Measurements from ENCODE around the gene PGAM2.
"Not testable (repeated sequence)": the region's sequence is repeated elsewhere in the genome, so short reads cannot be mapped to it uniquely, and the experiment has no call there.

PGAM2 gene

DNA sequence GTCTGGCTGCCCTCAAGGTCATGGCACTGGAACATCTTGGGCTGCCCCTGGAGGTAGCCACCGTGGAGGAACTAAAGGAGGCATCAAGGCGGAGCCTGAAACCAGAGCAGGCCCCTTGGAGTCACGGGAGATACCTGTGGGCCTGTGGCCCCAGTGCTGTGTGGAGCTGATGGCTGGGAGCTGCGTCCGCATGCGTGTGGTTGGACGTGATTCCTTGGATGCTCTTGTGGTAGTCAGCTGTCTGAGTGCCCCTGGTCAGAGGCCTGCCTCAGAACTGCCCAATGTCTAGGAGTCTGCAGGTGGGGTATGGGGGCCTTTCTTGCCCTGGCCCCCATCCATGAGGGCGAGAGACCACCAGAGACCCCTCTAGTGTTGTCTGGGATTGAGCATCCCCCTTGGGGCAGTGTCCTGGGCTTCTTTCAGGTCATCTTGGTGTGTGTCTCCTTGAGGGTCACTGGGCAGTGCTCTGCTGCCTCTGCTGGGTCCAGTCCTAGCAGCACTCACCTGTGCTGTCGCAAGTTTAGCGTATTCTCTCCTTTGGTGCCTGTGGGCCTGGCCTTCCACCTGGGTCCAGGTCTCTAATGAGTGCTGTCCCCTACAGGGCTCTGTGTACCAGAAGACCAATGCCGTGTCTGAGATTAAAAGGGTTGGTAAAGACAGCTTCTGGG lies 8.1 kb downstream of the PGAM2 start:
- Mint-ChIP-seq H3K27ac (no peak overlapping the region), H3K4me1 (peaks cover 25% of the 10 kb centered on the region), H3K36me3 (peaks cover 14% of the 10 kb centered on the region), H3K27me3 (no peaks in the 10 kb centered on the region), H3K4me3 (no peak overlapping the region), H3K9me3 (no peaks in the 10 kb centered on the region)

DNA sequence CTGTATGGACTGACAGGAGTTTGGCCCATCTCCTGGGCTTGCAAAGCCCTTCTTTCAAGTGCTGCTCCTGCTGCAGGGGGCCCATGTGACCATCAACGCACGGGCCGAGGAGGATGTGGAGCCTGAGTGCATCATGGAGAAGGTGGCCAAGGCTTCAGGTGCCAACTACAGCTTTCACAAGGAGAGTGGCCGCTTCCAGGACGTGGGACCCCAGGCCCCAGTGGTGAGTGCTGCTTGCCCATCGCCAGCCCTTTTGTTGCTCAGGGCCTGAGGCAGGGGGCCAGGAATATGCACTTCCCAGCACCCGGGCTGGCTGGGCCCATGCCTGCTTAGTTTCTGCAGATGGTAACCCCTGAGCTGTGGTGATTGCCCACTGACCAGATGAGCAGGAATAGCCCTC lies 8.7 kb downstream of the PGAM2 start:
- Mint-ChIP-seq H3K36me3 (peaks cover 17% of the 10 kb centered on the region), H3K9me3 (no peaks in the 10 kb centered on the region), H3K27ac (no peak overlapping the region), H3K4me3 (no peak overlapping the region), H3K4me1 (peaks cover 31% of the 10 kb centered on the region), H3K27me3 (no peaks in the 10 kb centered on the region)

DNA sequence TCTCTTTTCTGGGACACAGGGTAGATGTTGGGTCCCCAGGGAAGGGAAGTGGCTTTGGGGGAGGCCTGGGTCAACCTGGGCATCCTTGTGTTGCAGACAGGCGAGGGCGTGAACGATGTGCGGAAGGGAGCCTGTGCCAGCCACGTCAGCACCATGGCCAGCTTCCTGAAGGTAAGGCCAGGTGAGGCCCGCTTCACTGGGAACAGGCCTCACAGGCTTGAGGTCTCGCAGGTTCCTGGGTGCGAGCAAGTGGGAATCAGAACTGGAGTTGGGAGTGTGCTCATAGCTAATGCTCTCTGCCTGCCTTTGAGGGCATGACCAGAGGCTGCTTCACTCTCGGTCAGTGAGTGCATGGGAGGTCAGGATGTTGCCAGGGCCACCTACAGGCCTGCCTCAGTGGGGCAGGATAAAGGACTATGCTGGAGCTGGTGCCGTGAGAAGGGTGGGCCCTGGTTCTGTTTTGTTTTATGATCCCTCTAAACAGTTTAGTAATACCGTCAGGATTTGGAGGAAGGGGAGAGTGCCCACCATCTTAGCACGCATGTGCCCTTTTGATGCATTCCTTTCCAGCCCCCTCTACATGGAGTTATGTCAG lies 12.5 kb downstream of the PGAM2 start:
- H3K36me3 Mint-ChIP-seq = peaks cover 17% of the 10 kb centered on the region
- no peaks in the 10 kb centered on the region for H3K9me3 Mint-ChIP-seq
- peak overlapping the region; percentile 46 for H3K27ac Mint-ChIP-seq
- no peaks in the 10 kb centered on the region for H3K27me3 Mint-ChIP-seq
- no peak overlapping the region for H3K4me3 Mint-ChIP-seq
- H3K4me1 Mint-ChIP-seq = peaks cover 67% of the 10 kb centered on the region

DNA sequence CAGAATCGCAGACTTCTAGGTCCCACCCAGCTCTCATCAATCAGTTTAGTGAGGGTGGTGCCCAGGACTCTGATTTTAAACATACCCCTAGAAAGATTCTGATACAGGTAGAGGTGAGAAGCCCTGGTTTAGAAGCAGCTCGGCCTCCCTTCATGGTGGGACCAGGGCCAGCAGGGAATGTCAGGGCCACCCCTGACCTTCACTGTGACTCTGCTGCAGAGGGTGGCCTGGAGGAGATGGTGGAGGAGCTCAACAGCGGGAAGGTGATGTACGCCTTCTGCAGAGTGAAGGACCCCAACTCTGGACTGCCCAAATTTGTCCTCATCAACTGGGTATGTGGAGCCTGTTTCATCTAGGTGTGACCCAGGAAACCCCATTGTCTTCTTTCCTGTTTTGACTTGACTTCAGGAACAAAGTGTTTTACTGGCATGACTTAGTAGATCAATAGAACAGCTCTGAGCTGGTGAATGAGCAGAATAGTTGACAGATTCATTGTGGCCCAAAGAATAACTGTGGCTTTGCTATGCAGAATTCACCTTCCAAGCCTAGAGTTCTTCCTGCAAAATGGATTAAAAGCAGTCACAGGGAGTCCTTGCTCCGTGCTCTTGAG lies 13.7 kb downstream of the PGAM2 start:
- Mint-ChIP-seq H3K4me1 (peaks cover 78% of the 10 kb centered on the region), H3K4me3 (peak overlapping the region; percentile 33), H3K9me3 (no peaks in the 10 kb centered on the region), H3K27me3 (no peaks in the 10 kb centered on the region), H3K27ac (peak overlapping the region; percentile 30), H3K36me3 (peaks cover 14% of the 10 kb centered on the region)

DNA sequence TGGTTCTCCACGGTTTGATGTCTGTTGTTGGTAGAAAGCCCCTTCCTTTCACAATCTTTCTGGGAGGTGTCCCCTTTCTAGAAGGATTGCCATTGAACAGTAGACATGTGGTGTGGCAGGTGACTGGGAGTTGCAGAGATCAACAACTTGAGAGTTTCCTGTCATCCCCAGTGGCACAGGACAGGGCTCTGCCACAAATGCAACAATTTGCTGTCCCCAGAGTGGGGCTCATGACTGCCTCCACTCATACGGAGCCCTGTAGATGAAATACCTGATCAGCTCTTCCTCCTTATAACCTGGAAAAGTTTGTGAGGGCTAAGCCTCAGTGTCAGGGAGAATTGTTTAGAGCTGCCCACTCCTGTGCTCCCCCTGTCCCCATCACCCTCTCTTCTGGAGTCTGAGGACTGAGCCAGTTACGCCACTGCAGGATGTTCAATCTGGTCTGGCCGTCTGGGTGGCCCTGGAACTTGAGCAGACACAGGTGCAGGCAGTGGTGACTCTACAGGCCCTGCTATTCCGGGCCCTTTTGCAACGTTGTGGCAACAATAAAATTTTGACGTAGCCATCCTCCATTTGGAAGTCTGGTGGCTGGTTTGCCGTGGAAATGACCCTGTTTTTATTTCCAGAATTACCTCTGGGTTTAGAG lies 14.3 kb downstream of the PGAM2 start:
- no peaks in the 10 kb centered on the region for H3K27me3 Mint-ChIP-seq
- no peaks in the 10 kb centered on the region for H3K9me3 Mint-ChIP-seq
- peak overlapping the region; percentile 36 for H3K4me3 Mint-ChIP-seq
- peaks cover 81% of the 10 kb centered on the region for H3K4me1 Mint-ChIP-seq
- H3K27ac Mint-ChIP-seq = peak overlapping the region; percentile 30
- peaks cover 11% of the 10 kb centered on the region for H3K36me3 Mint-ChIP-seq

DNA sequence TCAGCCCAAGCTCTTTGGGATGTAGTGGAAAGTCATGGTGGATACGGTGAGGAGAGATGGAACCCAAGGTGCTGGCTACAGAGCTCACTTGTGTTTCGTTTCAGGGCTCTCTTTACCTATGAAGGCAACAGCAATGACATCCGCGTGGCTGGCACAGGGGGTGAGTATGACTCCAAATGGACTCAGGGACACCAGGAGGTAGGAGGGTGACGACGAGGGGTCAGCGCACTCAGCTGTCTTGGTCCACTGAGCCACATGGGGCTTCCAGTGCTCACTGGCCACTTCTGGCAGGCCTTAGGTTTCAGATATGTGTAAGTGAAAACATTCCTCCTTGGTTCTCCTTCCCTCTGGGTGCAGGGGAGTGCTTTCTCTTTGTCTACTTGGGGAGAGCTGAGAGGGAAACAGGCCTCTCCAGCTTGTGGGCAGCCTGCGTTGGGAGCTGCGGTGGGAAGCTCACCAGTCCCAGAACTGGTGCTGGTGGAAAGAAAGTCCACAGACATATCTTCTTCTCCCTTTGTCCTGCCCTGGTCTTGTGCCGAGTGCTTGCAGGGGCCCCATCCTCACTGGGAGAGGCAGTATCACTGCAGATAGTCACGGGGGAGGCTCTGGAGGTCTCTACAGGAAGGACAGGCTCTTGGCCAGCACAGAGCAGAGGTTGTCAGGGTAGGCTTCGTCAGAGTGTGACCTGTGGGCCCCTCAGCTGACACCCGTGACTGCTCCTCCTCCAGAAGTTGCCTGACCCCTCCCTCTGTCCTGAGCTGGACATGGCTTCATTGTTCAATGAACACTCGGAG lies 15.0 kb downstream of the PGAM2 start:
- no peak overlapping the region for H3K27ac Mint-ChIP-seq
- peaks cover 81% of the 10 kb centered on the region for H3K4me1 Mint-ChIP-seq
- peak overlapping the region; percentile 23 for H3K4me3 Mint-ChIP-seq
- no peaks in the 10 kb centered on the region for H3K9me3 Mint-ChIP-seq
- peaks cover 10% of the 10 kb centered on the region for H3K36me3 Mint-ChIP-seq
- no peaks in the 10 kb centered on the region for H3K27me3 Mint-ChIP-seq

DNA sequence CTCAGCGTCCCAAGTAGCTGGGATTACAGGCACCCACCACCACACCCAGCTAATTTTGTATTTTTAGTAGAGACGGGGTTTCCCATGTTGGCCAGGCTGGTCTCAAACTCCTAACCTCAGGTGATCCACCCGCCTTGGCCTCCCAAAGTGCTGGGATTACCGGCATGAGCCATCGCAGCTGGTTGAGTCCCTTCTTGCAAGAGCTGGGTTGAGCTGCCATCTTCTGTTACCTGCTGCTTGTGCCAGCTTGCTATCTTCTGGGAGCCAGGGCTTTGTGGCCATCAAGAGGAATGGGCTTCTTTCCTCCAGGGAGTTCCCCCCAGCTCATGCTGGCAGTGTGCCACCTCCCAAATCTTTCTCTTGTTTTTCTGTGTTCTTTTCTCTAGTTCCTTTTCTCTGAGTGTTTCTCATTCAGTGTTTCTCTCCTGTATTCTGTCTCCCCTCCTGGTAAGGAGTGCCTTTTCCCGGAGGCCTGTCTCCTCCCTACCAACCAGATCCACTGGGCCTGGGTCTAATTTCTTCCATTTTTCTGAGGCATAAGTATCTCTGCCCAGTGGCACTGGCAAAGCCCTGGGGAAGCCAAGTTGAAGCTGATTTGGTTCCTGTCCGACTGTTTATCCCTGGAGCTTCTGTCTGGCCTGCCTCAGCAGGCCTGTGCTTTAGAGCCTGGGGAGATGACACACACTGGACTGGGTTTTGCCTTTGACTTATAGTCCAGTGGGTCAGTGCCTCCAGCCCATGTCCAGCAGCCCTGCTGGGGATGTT lies 17.2 kb downstream of the PGAM2 start:
- Mint-ChIP-seq H3K36me3 (peaks cover 7% of the 10 kb centered on the region), H3K27me3 (no peaks in the 10 kb centered on the region), H3K9me3 (no peaks in the 10 kb centered on the region), H3K4me3 (peak overlapping the region; percentile 67), H3K4me1 (peaks cover 79% of the 10 kb centered on the region), H3K27ac (peak overlapping the region; percentile 94)

DNA sequence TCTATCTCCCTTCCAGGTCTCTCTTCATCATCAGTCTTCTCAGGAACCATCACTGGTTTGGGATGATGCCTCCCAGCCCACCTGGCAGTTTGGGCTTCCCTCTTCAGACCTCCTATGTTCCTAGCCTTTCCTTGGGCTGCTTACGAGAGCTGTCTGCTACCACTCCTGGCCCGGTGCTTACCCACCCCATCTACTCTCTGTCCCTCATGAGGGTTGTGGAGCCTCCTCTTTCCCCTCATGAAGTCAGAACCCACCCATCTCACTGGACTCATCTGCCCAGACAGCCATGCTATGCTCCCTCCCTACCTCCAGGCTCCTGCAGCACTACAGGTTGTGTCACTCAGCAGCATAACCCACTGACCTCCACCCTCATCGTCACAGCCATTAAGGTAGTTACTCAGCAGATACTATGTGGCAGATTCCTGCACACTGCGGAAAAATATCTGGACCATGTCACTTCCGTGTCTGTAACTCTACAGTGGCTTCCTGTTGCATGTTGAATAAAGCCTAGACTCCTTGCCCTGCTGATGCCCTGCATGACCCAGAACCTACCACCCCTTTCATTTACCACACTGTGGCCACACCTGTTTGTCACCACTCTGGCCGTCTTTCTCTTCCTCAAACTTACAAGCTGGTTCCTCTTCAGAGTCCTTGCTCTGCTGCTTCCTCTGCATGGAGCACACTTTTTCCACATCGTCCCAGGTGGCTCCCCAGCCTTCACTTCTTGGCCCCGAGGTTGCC lies 18.9 kb downstream of the PGAM2 start:
- Mint-ChIP-seq H3K27ac (peak overlapping the region; percentile 61), H3K4me3 (peak overlapping the region; percentile 91), H3K4me1 (peaks cover 64% of the 10 kb centered on the region), H3K36me3 (peaks cover 3% of the 10 kb centered on the region), H3K27me3 (no peaks in the 10 kb centered on the region), H3K9me3 (no peaks in the 10 kb centered on the region)

DNA sequence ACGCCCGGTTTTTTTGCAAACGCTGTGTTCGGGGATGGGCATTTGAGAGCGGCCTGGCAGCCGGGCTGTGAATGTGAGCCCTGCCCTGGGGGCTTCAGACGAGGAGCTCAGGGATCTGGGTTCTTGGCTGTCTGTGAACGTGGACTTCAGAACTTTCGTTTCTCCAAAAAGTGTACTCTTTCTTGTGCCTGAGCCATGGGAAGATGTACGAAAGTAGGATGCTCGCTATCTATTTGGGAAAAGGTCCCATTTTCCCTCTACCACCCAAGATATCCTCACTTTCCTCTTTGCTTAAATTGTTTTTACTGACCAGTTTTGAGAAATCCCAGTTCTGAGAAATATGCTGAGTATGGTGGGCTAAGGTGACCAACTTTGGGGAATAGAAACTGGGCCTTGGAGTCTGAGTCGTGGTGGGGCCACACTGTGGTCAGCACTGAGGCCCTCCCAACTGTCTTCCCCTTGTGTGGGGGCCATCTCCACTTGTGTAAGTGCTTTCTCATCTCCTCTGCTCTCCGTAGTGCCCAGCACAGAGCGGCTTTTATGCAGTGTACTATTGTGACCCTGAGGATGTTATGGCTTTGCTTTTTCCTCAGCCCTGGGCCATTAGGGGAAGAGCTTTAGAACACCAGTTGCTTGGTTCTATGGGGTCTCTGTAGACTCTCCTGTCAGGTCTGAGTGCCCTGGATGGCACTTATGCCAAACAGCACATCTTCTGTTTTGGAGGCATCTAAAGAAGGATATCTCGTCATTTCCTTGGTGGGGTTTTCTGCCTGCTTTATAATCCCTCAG lies 19.9 kb downstream of the PGAM2 start:
- H3K27me3 Mint-ChIP-seq = no peaks in the 10 kb centered on the region
- H3K4me3 Mint-ChIP-seq = peak overlapping the region; percentile 91
- peak overlapping the region; percentile 61 for H3K27ac Mint-ChIP-seq
- H3K4me1 Mint-ChIP-seq = peaks cover 57% of the 10 kb centered on the region
- no peaks in the 10 kb centered on the region for H3K9me3 Mint-ChIP-seq
- peaks cover 3% of the 10 kb centered on the region for H3K36me3 Mint-ChIP-seq

DNA sequence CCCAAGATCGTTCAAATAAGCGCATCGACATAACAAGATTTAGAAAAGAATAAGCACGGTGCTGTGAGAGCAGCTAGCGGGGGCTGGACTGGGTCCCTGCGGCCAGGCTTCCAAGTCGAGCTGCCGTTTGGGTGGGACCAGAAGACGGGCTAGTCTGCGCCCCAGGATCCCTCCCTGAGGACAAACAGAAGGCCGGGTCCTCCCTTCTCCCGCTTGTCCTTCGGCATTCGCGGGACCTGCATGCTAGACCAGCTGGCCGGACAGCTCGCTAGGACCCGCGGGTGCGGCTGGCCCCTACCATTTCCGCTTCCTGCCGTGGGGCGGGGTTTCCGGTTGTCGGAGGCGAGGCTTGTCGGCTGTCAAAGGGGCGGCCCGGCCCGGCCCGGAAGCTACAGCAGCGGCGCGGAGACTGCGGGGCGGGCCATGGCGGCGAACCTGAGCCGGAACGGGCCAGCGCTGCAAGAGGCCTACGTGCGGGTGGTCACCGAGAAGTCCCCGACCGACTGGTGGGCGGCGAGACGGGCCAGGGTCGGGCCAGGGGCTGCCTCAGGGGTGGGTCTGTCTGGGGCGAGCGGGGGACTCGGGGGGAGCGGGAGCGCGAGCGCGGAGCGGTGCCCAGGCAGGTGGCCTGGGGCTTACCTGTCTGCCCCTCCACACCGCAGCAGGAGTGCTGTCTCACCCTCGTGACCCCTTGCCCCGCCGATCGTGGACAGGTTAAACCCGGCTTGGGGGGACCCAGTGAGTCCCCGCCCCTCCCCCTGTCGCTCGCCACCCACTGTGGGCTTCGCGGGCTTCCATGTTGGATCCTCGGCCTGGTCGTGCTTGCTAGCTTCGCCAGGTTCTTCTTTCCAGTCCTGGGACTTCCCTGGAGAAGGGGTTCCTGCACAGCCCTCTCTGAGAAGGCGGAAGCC lies 20.8 kb downstream of the PGAM2 start, which contains the start of gene DBNL:
Gene DBNL (plus strand): TSS at position 388 of the 911 bp plus-strand sequence. CDS start 36 bp downstream, at position 424.
- no peaks in the 10 kb centered on the region for H3K9me3 Mint-ChIP-seq
- H3K4me3 Mint-ChIP-seq = peak within 1 kb of the TSS; percentile 91
- peaks cover 48% of the 10 kb centered on the region for H3K4me1 Mint-ChIP-seq
- peaks cover 3% of the 10 kb centered on the region for H3K36me3 Mint-ChIP-seq
- H3K27ac Mint-ChIP-seq = peak within 1 kb of the TSS; percentile 94
- no peaks in the 10 kb centered on the region for H3K27me3 Mint-ChIP-seq

DNA sequence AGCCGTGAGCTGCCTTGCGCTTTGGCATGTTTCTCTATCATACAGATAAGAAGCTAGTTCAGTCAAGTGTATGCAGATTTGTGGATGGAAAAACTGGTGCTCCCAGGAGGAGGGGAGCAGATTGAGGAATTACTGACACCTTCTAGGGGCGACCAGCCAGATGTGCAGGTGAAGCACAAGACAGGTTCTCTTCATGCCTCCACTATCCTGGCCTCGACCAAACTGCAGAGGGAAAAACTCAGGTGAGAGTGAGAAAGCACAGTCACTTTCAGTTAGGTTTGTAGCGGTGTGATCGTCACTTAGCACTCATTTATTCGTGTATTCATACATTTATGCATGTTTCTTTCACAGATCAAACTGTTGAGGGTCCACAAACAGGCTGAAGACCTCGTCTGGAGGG lies 21.5 kb downstream of the PGAM2 start:
- H3K9me3 Mint-ChIP-seq = no peaks in the 10 kb centered on the region
- H3K36me3 Mint-ChIP-seq = peaks cover 3% of the 10 kb centered on the region
- H3K4me3 Mint-ChIP-seq = peak overlapping the region; percentile 91
- H3K27ac Mint-ChIP-seq = peak overlapping the region; percentile 94
- H3K27me3 Mint-ChIP-seq = no peaks in the 10 kb centered on the region
- H3K4me1 Mint-ChIP-seq = peaks cover 42% of the 10 kb centered on the region

DNA sequence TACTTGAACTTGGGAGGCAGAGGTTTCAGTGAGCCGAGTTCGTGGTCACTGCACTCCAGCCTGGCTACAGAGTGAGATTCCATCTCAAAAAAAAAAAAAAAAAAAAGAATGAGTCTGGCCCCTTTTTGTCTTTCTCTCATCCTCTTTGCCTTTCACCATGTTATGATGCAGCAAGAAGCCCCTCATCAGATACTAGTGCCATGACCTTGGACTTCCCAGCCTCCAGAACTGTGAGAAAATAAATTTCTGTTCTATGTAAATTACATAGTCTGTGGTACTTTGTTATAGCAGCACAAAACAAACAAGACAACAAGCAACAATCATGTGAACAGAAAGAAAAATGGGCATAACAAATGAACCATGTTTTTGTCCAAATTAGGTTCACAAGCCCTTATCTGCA lies 23.1 kb downstream of the PGAM2 start:
- H3K4me3 Mint-ChIP-seq = peak overlapping the region; percentile 36
- no peaks in the 10 kb centered on the region for H3K36me3 Mint-ChIP-seq
- peaks cover 32% of the 10 kb centered on the region for H3K4me1 Mint-ChIP-seq
- H3K27ac Mint-ChIP-seq = no peak overlapping the region
- H3K9me3 Mint-ChIP-seq = no peaks in the 10 kb centered on the region
- H3K27me3 Mint-ChIP-seq = no peaks in the 10 kb centered on the region

DNA sequence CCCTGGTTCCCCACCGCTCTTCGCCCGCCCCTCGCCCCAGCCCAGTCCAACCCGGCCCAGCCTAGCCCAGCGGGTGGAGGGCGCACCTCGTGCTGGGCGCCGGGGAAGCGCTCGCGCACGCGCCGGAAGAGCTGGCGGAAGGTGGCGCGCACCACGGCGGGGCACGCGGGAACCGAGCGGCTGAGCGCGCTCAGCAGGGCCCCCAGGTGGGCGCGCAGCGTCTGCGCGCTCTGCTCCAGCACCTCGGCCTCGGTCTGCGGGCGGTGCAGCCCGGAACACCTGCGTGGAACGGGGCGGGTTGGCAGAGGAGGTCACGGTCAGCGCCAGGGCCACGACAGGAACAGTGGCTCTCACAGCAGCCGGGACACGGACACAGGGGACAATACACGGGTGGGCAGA lies 24.9 kb downstream of the PGAM2 start:
- not testable (repeated sequence) for H3K36me3 Mint-ChIP-seq, H3K9me3 Mint-ChIP-seq, H3K27me3 Mint-ChIP-seq
- Mint-ChIP-seq H3K4me1 (peaks cover 14% of the 10 kb centered on the region), H3K27ac (peak overlapping the region; percentile 91), H3K4me3 (peak overlapping the region; percentile 85)

Measured in activated naive CD4-positive, alpha-beta T cell treated with anti-CD3 and anti-CD28 coated beads, Interleukin-2, amount 50 U/mL, for 24 hours (primary cell).